Neuron (in vitro differentiated cells): ENCODE measurements around the gene DCLK2.

ENCODE experiments used
- H2AFZ ChIP-seq: one replicate; pipeline ENCODE4 v1.6.1; 2013; ENCODE audit warnings: low read depth, mild to moderate bottlenecking, inconsistent platforms, low read length, moderate library complexity
- H3K27me3 ChIP-seq: one replicate; pipeline ENCODE4 v1.6.1; 2013; ENCODE audit warnings: low read length; ENCODE audit not compliant: insufficient read depth
- H3K36me3 ChIP-seq: one replicate; pipeline ENCODE4 v1.6.1; 2013; ENCODE audit warnings: low read length; ENCODE audit not compliant: insufficient read depth
- H3K4me1 ChIP-seq: one replicate; pipeline ENCODE4 v1.6.1; 2013; ENCODE audit warnings: low read length; ENCODE audit not compliant: insufficient read depth
- H3K4me3 ChIP-seq: 2 replicates; pipeline ENCODE4 v1.5.1; 2013; ENCODE audit warnings: mild to moderate bottlenecking, low read length, moderate library complexity
- H3K9me3 ChIP-seq: one replicate; pipeline ENCODE4 v1.6.1; 2013; ENCODE audit warnings: low read length

DCLK2 gene

DNA sequence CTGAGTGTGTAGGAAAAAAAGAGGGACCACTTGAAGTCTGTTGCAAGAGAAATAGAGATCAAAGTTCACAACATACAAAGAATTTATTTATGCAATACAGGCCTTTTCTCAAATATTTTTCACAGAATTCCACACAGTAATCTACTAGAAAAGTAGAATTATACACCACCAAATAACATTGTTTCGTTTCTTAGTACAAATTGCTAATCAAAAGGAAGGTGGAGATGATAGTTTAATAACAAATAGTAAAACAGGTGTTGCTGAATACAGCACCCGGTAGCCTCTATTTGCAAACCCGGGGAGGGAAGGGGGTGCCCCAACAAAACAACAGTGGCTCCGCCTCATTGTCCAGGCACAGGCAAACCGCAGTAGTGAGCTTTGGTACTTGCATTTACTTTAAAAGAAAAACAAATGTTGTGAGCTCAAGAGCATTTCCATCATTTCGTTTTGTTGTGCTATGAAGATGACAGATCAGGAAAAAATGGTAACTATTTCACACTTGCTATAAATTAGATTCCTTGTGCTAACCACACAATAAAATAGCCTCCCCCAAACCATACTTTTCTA lies 186.4 kb downstream of the DCLK2 start:
- Histone ChIP-seq H3K27me3 (no peaks in the 10 kb centered on the region), H3K9me3 (no peaks in the 10 kb centered on the region), H2AFZ (no peak overlapping the region), H3K4me3 (no peak overlapping the region), H3K36me3 (peaks cover 15% of the 10 kb centered on the region), H3K4me1 (no peaks in the 10 kb centered on the region)

DNA sequence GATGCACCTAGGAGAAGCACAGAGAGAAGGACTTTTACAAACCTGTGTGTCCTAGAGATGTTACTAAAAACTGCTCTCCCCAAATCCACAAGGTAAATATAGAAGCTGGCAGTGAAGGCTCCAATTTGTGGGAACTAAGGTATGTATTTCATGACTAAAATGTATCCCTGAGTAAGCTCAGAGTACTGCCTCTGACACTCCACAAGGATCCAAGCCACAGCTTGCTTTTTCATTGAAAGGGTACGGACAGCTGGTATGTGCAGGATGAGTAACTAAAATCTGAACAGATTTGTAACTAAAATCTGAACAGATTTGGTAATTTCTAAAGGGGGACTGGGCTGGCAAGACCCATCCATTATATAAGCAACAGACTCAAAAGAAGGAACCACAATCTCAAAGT lies 187.6 kb downstream of the DCLK2 start:
- Histone ChIP-seq H3K4me3 (no peak overlapping the region), H3K4me1 (no peaks in the 10 kb centered on the region), H3K9me3 (no peaks in the 10 kb centered on the region), H3K27me3 (no peaks in the 10 kb centered on the region), H3K36me3 (peaks cover 6% of the 10 kb centered on the region), H2AFZ (no peak overlapping the region)

DNA sequence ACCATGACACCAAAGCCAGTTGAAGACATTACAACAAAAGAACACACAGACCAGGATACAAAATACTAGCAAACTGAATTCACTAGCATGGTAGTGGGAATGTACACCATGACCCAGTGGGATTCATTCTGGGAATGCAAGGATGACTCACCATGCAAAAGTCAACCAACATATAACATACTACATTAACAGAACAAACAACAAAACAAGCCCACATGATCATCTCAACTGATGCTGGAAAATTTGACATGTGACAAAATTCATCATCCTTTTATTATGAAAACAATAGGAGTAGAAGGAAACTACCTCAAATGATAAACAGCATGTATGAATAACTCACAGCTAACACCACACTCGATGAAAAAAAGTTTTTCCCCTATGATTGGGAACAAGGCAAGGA lies 190.2 kb downstream of the DCLK2 start:
- H3K4me1 ChIP-seq: no peaks in the 10 kb centered on the region
- H3K36me3 ChIP-seq: peaks cover 6% of the 10 kb centered on the region
- no peak overlapping the region for H2AFZ ChIP-seq
- H3K27me3 ChIP-seq: no peaks in the 10 kb centered on the region
- H3K4me3 ChIP-seq: no peak overlapping the region
- no peaks in the 10 kb centered on the region for H3K9me3 ChIP-seq

DNA sequence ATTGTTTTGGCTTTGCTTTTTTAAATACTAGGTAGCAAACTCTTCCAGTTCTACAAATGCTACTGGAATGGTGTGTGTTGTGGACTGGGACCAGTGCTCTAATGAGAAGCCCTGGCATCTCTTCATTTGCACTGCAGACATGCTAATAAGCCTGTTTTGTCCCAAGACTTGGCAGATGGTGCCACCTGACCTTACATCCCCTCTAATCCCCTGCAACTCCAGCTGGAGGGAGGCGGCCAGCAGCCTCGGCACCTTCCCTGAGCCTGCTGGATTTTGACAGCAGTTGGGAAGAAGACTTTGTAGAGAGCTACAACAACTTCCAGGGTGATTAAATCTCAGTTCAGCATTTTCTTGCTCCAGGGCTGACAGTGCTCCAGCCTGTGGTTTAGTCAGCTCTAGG lies 200.0 kb downstream of the DCLK2 start:
- Histone ChIP-seq H3K27me3 (no peaks in the 10 kb centered on the region), H3K36me3 (no peaks in the 10 kb centered on the region), H3K4me1 (peaks cover 13% of the 10 kb centered on the region), H3K9me3 (no peaks in the 10 kb centered on the region), H2AFZ (no peak overlapping the region), H3K4me3 (no peak overlapping the region)

DNA sequence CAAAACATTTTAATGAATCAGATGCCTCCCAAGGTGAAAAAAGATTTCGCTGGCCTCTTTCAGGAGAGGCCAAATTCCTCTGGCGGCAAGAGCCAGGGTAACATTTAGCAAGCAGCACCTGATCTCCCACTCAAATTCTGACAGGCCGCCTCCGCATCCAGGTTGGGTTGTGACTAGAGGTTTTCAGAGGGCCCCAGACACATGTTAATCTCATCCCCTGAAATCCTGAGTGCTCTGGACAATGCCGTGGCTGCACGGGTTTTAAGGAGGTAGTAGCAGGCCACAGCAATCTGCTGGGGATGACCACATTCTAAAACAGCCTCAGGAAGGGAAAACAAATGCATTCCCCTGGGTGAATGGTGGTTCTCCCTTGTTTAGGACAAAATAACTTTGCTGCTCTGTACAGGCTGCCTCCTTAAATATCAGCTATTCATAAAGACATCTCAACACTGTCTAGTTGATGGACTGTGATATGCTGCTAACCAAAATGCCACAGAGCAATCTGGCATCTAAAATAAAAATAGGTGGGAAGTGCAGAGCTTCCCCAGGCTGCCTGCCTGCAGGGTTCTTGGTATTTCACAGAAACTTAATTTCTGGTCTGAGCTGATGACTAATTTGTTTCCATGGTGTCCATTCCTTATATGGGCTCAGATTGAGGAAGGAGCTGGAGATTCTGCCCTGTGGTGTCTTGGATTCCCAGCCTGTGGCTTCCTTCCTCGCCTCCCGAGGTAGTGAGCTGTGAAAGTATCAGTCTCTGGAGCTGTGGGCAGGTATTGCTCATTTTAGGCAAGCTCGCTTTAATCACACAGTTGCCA lies 202.0 kb downstream of the DCLK2 start:
- Histone ChIP-seq H3K4me1 (peaks cover 13% of the 10 kb centered on the region), H2AFZ (no peak overlapping the region), H3K36me3 (no peaks in the 10 kb centered on the region), H3K27me3 (no peaks in the 10 kb centered on the region), H3K4me3 (no peak overlapping the region), H3K9me3 (no peaks in the 10 kb centered on the region)

DNA sequence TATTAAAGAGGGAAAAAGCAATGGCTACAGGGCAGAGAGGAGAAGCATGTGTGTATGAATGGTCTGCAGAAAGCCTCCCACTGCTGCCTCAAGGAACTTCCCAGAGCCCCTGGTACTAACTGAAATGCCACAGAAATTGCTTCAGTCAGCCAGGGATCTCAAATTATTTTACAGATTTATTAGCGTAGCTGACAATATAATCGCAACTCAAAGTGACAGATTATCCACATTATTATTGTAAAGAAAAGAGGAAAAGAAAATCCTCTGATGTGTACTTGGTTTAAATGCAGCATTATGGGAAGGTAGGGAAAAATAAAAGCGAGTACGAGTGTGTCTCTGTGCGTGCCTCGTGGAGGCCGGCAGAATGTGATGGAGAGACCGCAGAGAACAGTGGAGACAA lies 202.7 kb downstream of the DCLK2 start:
- Histone ChIP-seq H3K4me3 (no peak overlapping the region), H3K4me1 (peaks cover 13% of the 10 kb centered on the region), H3K27me3 (no peaks in the 10 kb centered on the region), H2AFZ (no peak overlapping the region), H3K36me3 (no peaks in the 10 kb centered on the region), H3K9me3 (no peaks in the 10 kb centered on the region)

DNA sequence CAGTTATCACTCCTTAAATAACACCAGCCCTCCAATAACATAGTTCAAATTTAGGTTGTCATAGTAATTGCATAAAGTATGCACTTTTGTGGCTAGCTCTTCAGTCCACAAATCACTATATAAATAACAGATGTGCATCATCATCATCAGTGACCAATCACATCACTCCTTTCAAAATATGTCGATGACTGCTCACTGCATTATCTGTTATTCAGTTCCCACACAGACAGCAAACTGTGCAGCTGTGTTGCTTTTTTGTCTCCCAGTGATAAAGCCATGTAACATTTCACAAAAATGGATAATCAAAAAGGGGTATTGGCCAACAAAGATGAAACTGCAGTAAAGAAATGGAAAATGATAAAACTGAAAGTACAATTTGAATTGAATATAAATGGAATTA lies 205.4 kb downstream of the DCLK2 start:
- Histone ChIP-seq H2AFZ (no peak overlapping the region), H3K9me3 (no peaks in the 10 kb centered on the region), H3K4me1 (peaks cover 14% of the 10 kb centered on the region), H3K4me3 (no peak overlapping the region), H3K36me3 (no peaks in the 10 kb centered on the region), H3K27me3 (no peaks in the 10 kb centered on the region)

DNA sequence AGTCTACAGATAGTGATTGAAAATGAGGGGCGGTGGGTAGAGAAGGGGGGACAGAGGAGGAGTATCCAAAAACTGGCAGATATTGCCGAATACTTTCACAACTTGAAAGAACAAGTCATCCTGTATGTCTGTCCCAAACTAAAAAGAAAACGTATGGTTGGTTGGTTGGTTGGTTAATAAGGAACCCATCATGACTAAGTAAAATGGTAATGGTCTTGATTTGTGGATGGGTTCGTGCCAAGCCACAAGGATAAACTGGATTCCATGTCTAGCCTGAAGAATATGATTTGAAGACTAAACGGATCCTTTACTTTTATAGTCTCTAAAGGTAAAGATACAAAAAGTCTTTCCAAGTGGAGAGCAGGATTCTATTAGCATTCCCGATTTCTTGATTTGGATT lies 208.4 kb downstream of the DCLK2 start:
- Histone ChIP-seq H3K36me3 (no peaks in the 10 kb centered on the region), H3K27me3 (no peaks in the 10 kb centered on the region), H3K4me1 (peaks cover 6% of the 10 kb centered on the region), H2AFZ (no peak overlapping the region), H3K9me3 (no peaks in the 10 kb centered on the region), H3K4me3 (no peak overlapping the region)

DNA sequence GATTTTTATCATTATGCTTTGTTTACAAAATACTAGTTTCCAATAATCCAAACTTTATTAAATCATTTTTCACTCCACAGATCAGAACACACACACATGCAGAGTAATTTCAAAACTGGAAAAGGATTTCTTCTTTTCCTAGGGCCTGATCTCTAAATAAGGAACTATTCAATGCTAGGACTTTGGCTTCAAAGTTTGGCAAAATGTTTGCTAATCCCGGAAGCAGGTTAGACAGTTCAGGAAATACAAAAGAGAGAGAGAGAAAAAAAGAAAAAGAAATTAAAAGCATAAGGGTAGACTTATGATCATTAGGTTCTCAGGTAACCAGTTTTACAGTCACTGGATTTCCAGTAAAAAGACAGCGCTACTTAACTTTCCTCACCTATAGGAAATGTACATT lies 211.0 kb downstream of the DCLK2 start:
- no peak overlapping the region for H3K4me3 ChIP-seq
- no peaks in the 10 kb centered on the region for H3K36me3 ChIP-seq
- H3K27me3 ChIP-seq: no peaks in the 10 kb centered on the region
- H2AFZ ChIP-seq: no peak overlapping the region
- H3K9me3 ChIP-seq: no peaks in the 10 kb centered on the region
- H3K4me1 ChIP-seq: peaks cover 6% of the 10 kb centered on the region

DNA sequence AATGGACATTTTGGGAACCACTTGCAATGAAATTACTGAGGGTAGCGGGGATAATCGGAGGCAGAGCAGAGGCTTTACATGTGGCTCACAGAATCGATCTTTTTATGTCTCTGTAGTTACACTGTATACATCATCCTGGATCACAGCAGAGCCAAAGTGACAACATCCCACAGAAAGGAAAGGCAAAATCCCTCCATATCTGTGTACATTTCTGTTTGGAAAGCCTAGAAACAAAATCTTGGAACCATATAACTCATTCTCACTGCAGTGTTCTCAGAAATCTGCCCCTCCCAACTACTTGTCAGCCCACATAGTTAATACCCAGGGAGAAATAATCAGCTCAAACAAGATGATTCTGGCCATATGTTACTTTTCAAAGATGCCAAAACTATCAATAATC lies 211.6 kb downstream of the DCLK2 start:
- Histone ChIP-seq H3K36me3 (no peaks in the 10 kb centered on the region), H2AFZ (no peak overlapping the region), H3K4me3 (no peak overlapping the region), H3K9me3 (no peaks in the 10 kb centered on the region), H3K4me1 (peaks cover 6% of the 10 kb centered on the region), H3K27me3 (no peaks in the 10 kb centered on the region)

DNA sequence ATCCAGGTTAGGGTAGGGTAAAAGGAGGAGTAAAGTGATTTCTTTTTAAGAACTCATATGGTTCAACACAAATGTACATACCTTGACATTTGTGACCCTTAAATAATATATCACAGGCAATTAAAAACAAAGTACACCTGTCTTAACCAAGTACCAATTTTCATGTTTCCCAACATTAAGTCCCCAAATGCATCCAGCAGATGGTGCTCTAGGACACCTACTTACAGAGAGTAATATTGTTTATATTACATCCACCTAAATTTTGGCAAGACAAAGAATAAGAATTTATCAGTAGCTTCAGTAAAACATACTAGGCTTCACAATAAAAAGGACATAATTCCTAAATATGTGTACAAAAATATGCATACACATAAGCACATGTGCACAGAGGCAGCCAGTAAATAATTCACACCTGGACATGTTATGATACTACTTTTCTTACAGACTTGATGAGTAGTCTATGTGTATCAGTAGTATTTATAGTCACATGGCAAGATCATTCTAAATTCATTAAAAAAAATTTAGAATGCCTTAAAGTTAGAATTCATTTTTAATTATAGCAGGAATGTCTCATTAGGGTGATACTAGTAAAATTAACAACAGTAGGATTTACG lies 219.7 kb downstream of the DCLK2 start:
- Histone ChIP-seq H2AFZ (no peak overlapping the region), H3K36me3 (no peaks in the 10 kb centered on the region), H3K27me3 (no peaks in the 10 kb centered on the region)

DNA sequence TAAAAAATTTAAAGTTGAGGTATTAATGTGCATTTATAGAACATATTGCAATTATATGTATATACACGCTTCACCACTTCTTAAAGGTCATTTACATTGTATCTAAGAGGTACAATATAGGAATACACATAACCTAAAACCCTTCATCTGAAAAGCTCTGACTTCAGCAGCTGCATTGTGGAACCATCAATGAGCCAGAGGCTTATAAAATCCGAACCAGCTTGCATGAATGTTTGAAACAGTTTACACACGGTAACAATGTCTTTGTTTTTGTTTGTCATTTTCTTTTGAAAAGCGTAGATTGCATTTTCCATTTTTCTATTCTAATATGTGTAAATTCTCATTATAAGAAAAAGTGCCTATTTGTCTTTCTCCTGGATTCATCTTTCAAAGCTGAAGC lies 221.6 kb downstream of the DCLK2 start:
- no peak overlapping the region for H2AFZ ChIP-seq
- H3K4me1 ChIP-seq: no peaks in the 10 kb centered on the region
- H3K27me3 ChIP-seq: no peaks in the 10 kb centered on the region
- no peaks in the 10 kb centered on the region for H3K36me3 ChIP-seq
- no peak overlapping the region for H3K4me3 ChIP-seq
- no peaks in the 10 kb centered on the region for H3K9me3 ChIP-seq

More for the DNA sequence above, 219.7 kb downstream of the DCLK2 start:
- H3K9me3 ChIP-seq: no peaks in the 10 kb centered on the region
- H3K4me1 ChIP-seq: no peaks in the 10 kb centered on the region
- no peak overlapping the region for H3K4me3 ChIP-seq

DNA sequence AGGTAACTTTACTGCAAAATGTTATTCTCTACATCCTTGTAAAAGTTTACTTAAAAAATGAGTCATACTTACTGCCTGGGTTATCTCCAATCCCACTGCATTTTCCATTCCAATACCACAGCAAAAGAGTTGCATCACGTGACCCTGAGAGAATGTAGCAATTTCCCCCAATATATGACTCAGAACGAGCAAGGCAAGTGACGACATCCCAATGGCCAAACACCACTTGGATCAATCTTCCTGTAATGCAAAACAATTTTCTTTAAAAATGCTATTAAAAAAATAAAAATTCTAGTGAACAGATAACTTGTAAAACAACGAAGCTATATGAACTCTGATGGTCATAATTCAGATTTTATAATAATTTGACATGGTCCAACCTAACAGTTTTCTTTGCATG lies 224.3 kb downstream of the DCLK2 start:
- Histone ChIP-seq H2AFZ (no peak overlapping the region), H3K4me3 (no peak overlapping the region), H3K27me3 (no peaks in the 10 kb centered on the region), H3K4me1 (no peaks in the 10 kb centered on the region), H3K9me3 (no peaks in the 10 kb centered on the region), H3K36me3 (no peaks in the 10 kb centered on the region)
